ENCODE data around the gene DSCAM.

Gene DSCAM

DNA sequence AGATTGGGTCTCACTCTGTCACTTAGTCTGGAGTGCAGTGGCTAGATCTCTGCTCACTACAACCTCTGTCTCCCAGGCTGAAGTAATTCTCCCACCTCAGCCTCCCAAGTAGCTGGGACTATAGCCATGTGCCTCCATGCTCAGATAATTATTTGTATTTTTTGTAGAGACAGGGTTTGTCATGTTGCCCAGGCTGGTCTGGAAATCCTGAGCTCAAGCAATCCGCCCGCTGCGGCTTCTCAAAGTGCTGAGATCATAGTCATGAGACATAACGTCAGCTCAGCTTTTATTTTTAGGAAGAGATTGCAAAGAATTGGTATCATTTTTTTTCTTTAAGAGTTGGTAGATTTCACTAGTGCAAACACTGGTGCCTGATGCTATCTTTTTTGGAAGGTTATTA, 244.9 kb downstream of the DSCAM start:
- DNase-seq, result no peak

DNA sequence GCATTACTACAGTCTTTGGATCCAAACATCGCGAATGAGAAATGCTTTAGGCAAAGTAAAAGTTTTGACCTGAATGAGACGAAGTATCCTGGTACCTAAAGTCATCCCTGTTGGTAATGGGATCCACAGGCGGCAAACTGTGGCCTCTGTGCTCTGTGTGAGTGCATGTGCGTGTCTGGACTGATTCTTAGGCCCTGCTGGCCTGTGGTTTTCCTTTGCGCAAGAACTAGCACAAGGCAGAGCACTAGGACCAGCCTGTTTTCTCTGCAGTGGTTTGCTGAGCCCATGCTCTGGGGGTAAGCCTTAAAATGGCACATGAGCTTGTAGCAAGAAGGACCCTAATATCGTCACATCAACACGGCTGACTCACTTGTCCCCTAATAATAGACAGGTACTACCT, 251.2 kb downstream of the DSCAM start:
- DNase-seq, result no peak

DNA sequence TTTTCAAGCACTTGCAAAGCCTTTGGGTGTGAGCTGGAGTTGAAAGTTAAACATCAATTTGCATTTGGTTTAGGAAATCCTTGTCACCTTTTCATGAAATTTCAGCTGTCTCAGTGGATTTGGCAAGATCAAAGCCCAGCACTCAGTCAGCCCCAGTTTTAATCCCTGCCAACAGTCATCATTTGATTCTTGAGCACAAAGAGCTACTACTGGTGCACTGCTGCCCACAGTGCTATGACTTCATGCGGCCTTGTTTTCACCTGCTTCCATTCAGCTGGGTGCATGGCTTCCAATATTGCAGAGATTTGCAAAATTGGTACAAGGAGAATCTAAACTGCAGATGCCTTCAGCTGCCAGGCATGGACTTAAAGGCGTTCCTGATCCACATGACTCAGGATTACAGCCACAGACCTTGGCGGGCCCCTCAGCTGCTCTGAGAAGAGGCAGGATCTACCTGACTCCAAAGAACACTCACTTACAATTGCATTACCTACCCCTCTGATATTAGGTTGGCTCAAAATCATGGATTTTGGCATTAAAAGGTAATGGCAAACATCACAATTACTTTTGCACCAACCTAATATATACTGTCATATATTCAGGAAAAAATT, 259.1 kb downstream of the DSCAM start:
- DNase-seq, result no peak

DNA sequence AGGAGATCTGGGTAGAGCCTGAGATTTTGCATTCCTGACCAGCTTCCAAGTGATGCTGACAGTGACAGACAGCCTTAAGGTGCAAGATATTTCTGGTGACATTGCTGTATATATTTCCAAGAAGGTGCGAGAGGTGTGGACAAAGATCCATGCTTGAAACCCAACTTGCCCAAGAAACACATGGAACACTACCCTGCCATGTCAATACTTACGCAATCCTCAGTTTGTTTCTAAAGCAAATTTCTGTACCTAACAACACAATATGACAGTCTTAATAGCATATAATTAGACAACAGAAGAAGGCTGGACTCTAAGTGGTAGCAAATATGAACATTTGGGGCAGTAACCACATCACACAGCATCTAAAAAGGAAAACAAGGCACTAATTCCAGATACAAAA, 260.4 kb downstream of the DSCAM start:
- DNase-seq, result no peak

DNA sequence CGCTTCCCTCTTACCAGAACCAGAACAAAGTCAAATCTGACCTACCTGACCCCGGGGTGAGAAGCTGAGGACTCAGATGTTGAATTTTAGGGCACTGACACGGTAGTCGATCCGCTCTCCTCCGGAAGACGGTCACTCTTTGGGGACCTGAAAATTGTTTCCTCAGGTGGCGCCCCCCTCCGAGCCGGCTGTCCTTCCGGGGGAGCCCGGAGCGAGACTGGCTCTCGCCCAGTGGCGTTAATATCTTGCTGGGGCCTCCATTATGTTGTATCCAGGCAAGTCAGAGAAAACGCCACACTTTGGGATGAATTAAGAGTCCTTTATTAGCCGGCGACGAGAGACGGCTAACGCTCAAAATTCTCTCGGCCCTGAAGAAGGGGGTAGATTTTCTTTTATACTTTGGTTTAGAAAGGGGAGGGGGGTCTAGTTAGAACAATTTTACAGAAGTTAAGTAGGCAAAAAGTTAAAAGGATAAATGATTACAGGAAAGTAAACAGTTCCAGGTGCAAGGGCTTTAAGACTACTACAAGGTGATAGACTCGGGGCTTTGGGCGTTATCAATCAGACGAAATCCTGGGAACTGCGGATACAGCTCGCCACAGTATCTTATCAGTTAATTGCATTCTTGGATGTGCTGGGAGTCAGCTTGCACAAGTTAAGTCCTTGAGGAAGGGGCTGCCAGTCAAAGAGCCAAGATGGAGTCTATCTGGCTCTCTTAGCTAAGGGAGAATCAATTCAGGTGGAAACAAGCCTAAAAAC, 269.5 kb downstream of the DSCAM start:
- no peak for DNase-seq

DNA sequence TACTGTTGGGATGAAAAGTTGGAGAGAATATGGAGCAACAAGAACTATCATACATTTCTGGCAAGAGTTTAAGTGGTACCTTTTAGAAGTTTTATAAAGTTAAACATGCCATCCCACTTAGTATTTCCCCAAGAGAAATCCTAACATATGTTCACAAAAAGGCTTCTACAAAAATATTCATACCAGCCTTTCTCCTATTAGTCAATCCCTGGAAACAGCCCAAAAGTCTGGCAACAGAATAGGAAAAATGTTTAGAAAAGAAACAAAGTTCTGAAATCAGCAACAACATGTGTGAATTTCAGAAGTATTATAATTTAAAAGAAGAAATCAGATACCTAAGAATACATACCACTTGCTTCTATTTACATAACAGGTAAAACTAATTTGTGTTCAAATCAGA, 271.0 kb downstream of the DSCAM start:
- DNase-seq, result peak; percentile 34

DNA sequence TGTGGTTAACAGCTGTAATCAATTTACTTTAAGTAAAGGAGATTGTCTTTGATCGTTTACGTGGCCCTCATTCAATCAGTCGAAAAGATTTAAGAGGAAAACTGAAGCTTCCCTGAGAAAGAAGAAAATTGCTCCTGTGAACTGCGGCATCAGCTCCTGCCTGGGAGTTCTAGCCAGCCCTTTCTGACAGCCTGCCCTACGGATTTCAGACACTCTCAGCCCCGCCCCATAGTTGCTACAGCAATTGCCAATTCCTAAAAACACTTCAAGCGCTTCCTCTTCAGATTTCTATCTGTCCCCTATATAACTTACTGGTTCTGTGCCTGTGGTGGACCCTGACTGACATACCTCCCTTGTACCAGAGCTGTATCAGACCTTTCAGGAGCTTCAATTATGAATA, 277.6 kb downstream of the DSCAM start:
- no peak for DNase-seq

DNA sequence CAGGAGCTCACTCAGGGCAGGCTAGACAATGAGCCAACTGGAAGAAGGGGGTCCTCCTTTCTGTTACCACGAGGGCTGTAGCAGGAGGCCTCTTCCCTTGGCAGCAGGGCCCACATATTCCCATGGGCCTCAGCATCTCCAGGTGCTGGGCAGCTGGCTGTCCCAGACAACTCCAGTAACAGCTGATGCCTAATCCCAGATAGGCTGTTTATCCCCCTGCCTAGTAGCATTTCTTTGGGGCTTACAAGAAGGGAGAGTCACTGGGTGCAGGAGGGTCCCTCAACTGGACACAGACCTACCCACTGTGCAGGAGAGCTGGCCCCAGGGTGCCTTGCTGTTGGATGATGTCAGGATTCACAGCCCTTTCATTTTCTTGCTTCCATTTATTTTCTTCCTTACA, 278.2 kb downstream of the DSCAM start:
- no peak for DNase-seq

DNA sequence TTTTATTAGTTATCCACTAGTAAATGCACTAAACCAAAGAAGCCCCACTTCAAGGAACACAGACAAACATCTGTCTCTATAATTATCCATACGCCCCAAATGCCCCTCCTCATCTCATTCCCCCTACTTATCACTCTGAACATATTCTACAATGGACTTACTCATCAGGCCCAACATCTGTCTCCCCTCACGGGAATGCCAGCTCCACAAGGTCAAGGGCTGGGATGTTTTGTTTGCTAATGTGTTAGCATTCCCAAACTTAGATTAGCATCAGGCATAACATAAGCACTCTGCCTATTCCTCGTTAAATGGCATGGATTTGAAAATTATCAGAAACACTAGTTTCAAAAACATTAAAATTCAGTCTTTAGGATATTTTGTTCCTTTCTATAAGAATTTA, 279.5 kb downstream of the DSCAM start:
- DNase-seq, result no peak

DNA sequence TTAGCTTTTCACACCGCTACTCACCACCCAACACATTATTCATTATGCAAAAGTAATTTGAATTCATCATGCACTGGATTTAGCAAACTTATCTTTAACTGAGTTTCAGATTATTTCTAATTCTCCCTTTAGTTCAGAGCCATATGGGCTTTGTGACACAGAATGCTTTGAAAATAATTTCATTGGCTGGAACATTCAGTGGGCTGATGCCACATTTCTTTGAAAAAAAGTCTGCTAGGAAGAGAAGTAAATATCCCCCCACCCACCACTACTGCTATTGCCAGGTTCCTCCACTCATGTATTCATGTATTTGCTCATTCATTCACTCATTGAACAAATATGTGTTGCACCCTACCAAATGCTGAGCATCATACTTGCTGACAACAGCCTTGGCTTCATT, 280.5 kb downstream of the DSCAM start:
- DNase-seq, result no peak

DNA sequence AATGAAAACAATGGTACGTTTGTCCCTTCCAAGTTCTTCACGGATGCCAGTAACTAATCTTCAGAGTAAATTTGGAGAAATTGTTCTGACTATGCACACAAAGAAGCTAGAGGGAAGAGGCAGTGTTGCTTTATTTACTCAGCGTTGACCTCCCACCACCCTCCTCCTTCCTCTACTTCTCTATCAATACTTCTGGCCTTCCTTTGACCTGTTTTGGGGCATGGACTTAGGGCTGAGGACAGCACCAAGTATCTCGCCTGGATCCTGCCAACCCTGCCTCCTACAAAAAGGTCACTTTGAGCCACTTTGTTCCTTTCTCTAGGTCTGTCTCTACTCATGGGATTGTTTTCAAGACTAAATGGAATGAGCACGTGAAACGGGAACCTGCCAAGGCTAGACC, 282.6 kb downstream of the DSCAM start:
- no peak for DNase-seq

DNA sequence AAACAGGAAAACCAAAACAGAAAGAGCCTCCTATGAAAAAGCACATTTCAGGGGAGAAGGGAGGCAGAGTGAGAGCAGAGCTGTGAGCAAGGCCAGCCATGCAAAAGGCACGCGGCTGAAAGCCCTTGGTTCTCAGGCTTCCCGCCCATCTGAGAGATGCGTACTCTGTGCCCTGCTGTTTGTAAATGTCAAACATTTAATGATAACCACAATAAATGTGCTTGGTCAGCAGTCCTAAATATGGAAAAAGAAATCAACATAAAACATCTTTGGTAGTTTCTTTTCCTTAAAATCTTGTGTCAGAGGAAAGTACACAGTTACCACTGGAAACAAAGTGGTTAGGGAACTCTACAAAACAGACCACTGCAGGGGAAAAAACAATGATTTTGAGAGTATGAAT, 283.1 kb downstream of the DSCAM start:
- no peak for DNase-seq

DNA sequence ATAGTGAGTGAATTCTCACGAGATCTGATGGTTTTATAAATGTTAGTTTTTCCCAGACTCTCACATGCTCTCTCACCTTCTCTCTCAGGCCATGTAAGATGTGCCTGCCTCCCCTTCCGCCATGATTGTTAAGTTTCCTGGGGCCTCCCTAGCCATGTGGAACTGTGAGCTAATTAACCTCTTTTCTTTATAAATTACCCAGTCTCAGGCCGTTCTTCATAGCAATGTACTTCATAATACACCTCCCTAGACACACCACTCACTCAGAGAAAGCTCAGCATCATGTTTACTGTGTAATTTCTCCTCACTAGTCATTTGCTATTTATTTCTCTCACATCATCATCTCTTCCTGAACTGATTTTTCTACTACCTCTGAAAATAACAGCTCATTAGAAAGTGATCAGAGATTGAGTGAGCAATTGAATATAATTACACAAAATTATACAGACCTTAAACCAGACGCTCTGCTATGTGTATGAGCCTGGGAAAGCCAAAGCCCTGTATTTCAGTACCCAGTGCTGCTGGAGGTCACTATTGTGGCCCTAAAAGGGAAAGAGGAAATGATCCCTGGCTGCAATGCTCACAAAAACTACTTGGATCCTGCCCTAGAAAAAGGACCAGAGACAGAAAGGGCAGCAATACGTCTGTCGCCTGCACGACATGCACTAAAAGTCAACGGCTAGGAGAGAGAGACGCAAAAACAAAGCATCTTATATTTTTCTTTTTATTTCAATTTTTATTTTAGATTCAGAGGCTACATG, 284.5 kb downstream of the DSCAM start:
- DNase-seq, result no peak

DNA sequence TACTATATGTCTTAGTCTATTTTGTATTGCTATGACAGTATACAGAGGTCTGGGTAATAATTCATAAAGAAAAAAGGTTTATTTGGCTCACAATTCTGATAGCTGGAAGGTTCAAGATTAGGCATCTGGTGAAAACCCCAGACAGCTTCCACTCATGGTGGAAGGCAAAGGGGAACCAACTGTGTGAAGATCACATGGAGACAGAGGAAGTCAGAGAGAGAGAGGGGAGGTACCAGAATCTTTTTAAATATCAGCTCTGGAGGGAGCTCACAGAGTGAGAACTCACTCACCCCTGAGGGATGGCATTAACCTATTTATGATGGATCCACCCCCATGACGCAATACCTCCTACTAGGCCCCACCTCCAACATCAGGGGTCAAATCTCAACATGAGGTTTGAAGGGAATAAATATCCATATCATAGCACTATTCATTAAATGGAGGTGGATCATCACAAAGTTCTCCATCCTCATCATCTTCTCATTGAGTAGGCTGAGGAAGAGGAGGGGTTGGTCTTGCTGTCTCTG, 290.5 kb downstream of the DSCAM start:
- DNase-seq, result no peak

DNA sequence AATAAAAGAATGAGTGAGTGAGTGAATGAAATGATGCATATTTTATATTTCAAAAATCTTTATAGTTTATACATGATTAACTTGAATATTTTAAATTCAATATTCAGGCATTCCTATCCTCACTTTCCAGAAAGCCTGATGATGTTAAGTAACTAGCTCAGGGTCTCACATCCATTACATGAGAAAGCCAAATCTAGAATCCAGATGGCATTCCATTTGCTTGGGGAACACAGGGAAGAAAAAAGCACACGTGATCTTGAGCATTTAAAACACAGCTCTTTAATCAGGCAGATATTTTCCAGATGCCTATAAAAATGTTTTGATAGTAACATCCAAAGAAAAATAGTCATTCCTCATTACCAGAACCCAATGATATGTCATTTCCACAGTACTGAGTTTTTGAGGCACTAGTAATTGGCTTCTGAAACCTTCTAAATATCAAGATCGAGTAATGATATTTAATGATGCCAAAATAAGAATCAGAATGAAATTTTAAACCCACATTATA, 291.9 kb downstream of the DSCAM start:
- no peak for DNase-seq

DNA sequence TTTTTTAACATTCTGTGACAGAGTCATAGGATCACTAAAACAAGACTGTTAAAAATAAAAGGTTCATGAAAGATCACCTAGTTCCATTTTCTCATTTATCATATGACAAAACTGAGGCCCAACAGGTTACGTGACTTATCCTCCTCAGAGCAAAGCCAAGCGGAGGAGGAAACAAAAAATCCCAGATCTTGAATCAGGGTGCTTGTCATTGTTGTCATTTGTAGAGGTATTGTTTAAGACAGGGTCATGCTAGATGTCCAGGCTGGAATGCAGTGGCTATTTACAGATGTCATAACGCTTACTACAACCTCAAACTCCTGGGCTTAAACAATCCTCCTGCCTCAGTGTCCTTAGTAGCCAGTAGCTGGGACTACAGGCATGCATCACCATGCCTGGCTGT, 293.2 kb downstream of the DSCAM start:
- no peak for DNase-seq

DNA sequence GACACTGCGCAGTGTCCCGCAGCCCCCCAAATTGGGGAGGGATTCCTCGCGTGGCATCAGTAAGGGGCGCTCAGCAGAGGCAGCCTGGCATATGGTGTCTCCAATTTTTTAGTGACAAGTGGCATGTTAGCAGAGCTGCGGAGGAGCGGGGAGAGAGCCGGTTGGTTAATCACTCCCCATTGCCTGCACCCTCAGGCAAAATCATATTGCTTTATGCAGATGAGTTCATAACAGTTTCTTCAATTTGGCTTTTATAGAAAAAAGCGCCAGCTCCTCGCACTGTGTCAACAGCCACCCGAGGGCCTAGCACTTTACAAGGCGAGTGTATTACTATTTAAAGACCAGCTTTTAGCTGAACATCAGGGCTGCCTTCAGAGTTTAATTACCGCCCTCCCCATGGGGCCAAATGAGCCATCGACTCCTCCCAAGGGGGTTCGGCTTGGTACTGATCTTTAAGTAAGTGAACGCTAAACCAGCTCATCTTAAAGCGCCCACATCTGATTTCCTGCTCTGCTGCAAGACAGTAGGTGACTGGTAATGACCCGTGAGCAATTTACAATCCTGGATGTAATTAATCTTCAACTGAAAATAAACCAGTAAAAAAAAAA, 298.9 kb downstream of the DSCAM start:
- DNase-seq, result peak; percentile 3

DNA sequence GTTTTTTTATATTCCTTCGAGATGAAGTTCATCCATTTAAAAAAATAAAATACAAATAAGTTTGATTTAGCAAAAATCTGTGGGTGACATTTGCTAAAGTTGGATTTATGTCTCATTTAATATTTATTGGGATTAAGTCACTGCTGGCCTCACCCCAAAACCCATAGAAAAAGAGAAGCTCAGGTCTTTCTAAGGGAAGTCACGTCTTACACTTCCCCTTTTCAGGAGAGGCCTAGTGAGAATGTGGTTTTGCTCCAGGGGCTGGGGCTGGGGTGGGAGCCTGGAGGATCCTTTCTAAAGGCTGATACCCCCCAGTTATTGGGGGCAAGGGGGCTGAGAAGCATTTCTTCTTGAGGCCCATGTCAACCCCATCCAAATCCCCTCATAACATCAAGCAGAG, 300.3 kb downstream of the DSCAM start:
- DNase-seq, result no peak

DNA sequence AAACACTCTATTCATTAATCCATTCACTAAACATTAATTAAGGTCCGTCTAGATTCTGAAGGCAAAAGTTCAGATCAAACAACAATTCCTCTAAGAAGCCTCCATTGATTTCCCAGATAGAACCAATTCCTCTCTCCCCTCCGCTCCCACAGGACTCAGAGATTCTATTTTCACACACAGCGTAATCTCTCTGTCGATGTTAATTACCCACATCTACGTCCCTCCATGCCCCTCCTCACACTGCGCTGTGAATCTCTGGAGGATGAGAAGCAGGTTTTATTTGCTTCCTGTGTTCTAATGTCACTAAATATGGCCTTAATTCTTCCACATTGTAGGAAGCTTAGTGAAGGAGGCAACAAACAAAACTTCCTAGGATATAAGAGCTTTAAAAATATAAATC, 306.7 kb downstream of the DSCAM start:
- no peak for DNase-seq

DNA sequence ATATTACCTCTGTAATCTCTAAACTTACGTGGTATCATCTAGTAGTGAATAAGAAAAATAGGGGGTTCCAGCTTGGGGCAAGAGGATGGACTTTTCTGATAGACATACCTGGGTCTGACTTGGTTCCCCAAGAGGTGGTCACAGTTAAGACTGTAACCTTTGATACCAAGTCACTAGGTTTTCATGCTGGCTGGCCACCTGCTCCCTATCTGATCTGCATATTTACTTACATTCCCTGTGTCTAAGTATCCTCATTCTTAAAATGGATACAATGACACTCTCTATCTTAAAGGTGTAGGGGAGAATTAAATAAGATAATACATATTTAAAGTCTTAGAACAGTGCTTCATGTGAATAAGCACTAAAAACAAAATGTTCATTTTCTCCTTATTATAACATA, 312.1 kb downstream of the DSCAM start:
- DNase-seq, result no peak

DNA sequence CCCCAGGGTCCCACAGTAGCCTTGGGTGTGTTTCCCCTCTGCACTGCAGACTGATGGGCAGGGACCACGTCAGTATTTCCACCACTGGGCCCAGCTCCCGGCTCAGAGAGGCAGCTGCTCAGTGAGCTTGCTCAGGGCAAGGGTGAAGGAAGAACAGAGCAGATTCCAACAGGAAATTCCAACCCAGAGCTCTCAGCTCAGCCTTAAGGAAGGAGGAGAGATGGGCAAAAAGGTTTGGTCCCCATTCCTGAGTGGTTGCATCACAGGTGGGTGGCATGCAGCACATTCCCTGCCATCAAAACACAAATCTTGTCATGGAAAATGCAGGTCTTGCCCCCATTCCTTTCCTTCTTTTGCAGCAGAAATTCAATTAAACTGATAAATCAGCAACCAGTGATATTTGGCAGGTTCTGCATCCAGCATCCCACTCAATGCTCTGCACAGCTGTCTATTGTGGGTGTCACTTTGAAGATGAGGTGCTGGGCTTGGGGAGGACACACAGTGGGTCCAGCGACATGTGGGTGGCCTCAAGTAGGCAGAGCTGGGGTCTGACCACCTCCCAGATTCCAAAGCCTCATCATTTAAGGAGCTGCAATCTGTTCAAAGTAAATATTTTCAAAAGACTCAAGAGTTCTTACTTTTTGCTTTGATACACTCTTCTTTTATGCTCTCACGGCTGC, 315.4 kb downstream of the DSCAM start:
- peak; percentile 16 for DNase-seq

DNA sequence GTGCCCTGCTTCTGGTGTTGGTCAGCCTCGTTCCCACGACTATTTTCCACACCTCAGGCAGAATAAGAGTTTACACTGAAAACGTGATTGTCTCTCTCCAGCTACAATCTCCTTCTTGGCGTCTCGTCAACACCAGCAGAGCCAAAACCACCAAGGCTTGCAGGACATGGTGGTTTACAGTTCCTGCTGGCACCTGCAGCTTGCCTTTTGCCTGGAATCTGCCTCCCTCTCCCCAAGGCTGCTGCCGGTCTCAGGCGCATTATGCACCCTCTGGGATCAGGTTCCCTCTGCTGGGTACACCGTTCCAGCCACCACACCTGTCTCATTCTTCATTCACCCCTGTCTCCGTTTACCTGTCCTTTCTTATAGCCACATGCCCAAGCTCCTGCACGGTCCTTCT, 315.9 kb downstream of the DSCAM start:
- DNase-seq, result no peak

DNA sequence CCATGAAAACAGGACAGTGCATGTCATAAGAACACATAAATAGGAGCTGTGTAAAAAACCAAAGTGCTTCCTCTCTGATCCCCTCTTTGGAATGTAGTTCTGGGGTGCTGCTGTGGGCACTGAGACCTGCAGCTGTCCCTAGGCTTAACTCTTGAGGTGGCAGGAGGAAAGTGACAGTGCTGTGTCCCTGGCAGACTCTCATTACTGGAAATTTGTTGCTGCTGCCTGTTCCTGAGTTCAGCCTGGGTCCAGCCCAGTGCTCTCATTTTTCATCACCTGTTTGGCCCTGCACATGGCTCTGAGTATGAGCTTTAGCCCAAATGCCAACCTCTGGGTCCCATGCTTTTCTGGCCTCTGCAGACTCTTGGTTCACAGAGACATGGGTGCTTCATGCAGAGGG, 329.3 kb downstream of the DSCAM start:
- DNase-seq, result no peak
